Nephron progenitor cell (in vitro differentiated cells): ENCODE data around the gene INHBB.
"Not testable (repeated sequence)": the region's sequence is repeated elsewhere in the genome, so short reads cannot be mapped to it uniquely, and the experiment has no call there.

Experiments
- DNase-seq: peaks from one replicate; pipeline ENCODE4 v3.0.0; 2021
- H3K27ac Mint-ChIP-seq: 2 replicates; pipeline ENCODE4 v1.8.0; 2021; ENCODE audit warnings: mild to moderate bottlenecking, moderate library complexity, mixed read lengths
- H3K27me3 Mint-ChIP-seq: 2 replicates; pipeline ENCODE4 v1.8.0; 2021; ENCODE audit warnings: mild to moderate bottlenecking, low read depth, mixed read lengths; ENCODE audit not compliant: poor library complexity
- H3K36me3 Mint-ChIP-seq: 2 replicates; pipeline ENCODE4 v1.8.0; 2021; ENCODE audit warnings: low read depth, mixed read lengths
- H3K4me1 Mint-ChIP-seq: 2 replicates; pipeline ENCODE4 v1.8.0; 2021; ENCODE audit warnings: mixed read lengths
- H3K4me3 Mint-ChIP-seq: 2 replicates; pipeline ENCODE4 v1.8.0; 2021; ENCODE audit warnings: mild to moderate bottlenecking, moderate library complexity, mixed read lengths
- H3K9me3 Mint-ChIP-seq: 2 replicates; pipeline ENCODE4 v1.8.0; 2021; ENCODE audit warnings: mild to moderate bottlenecking, moderate library complexity, mixed read lengths
- CTCF ChIP-seq: fragments of 200-600 bp; sonication (generic); IDR thresholded peaks from 2 replicates; pipeline ENCODE4 v1.5.0; 2021; ENCODE audit warnings: antibody characterized with exemption

INHBB gene

GRCh38 chr2:120317180-120317533, 28.8 kb upstream of the INHBB start:
- H3K9me3 Mint-ChIP-seq: no peaks in the 10 kb centered on the region
- peaks cover 69% of the 10 kb centered on the region for H3K27me3 Mint-ChIP-seq
- H3K4me1 Mint-ChIP-seq: peaks cover 39% of the 10 kb centered on the region
- H3K27ac Mint-ChIP-seq: no peak overlapping the region
- TF ChIP-seq CTCF: no peak
- no peak for DNase-seq
- no peaks in the 10 kb centered on the region for H3K36me3 Mint-ChIP-seq
- H3K4me3 Mint-ChIP-seq: no peak overlapping the region

- Mint-ChIP-seq H3K27me3 (peaks cover 68% of the 10 kb centered on the region), H3K4me3 (no peak overlapping the region), H3K9me3 (no peaks in the 10 kb centered on the region), H3K27ac (no peak overlapping the region), H3K4me1 (peaks cover 38% of the 10 kb centered on the region), H3K36me3 (no peaks in the 10 kb centered on the region)
- DNase-seq: no peak
- TF ChIP-seq CTCF: no peak
Observed at GRCh38 chr2:120317916-120318315, 28.0 kb upstream of the INHBB start.

GRCh38 chr2:120318626-120319025, 27.3 kb upstream of the INHBB start:
- no peaks in the 10 kb centered on the region for H3K36me3 Mint-ChIP-seq
- H3K27me3 Mint-ChIP-seq: peaks cover 67% of the 10 kb centered on the region
- no peak for TF ChIP-seq CTCF
- no peaks in the 10 kb centered on the region for H3K9me3 Mint-ChIP-seq
- no peak overlapping the region for H3K27ac Mint-ChIP-seq
- H3K4me1 Mint-ChIP-seq: peaks cover 31% of the 10 kb centered on the region
- H3K4me3 Mint-ChIP-seq: no peak overlapping the region
- DNase-seq: no peak

GRCh38 chr2:120319123-120319522, 26.8 kb upstream of the INHBB start:
- H3K4me1 Mint-ChIP-seq: peaks cover 26% of the 10 kb centered on the region
- no peak overlapping the region for H3K4me3 Mint-ChIP-seq
- peaks cover 65% of the 10 kb centered on the region for H3K27me3 Mint-ChIP-seq
- no peaks in the 10 kb centered on the region for H3K36me3 Mint-ChIP-seq
- no peak overlapping the region for H3K27ac Mint-ChIP-seq
- no peak for TF ChIP-seq CTCF
- no peak for DNase-seq
- no peaks in the 10 kb centered on the region for H3K9me3 Mint-ChIP-seq

- DNase-seq: no peak
- Mint-ChIP-seq H3K36me3 (no peaks in the 10 kb centered on the region), H3K4me3 (no peak overlapping the region), H3K4me1 (peaks cover 19% of the 10 kb centered on the region), H3K27me3 (peaks cover 62% of the 10 kb centered on the region), H3K9me3 (no peaks in the 10 kb centered on the region), H3K27ac (no peak overlapping the region)
- no peak for TF ChIP-seq CTCF
Observed at GRCh38 chr2:120319686-120320317, 26.1 kb upstream of the INHBB start.

GRCh38 chr2:120320318-120320851, 25.6 kb upstream of the INHBB start:
- H3K9me3 Mint-ChIP-seq: no peaks in the 10 kb centered on the region
- H3K4me3 Mint-ChIP-seq: no peak overlapping the region
- no peaks in the 10 kb centered on the region for H3K36me3 Mint-ChIP-seq
- no peak overlapping the region for H3K27ac Mint-ChIP-seq
- no peak for DNase-seq
- H3K27me3 Mint-ChIP-seq: peaks cover 60% of the 10 kb centered on the region
- H3K4me1 Mint-ChIP-seq: peaks cover 14% of the 10 kb centered on the region
- no peak for TF ChIP-seq CTCF

GRCh38 chr2:120320887-120321556, 24.9 kb upstream of the INHBB start:
- not testable (repeated sequence) for H3K27ac Mint-ChIP-seq, H3K36me3 Mint-ChIP-seq, H3K9me3 Mint-ChIP-seq, DNase-seq, H3K4me3 Mint-ChIP-seq
- Mint-ChIP-seq H3K4me1 (peaks cover 14% of the 10 kb centered on the region), H3K27me3 (peaks cover 60% of the 10 kb centered on the region)
